Measurements from ENCODE around the gene CPEB3. TPM values are rescaled to one million over a fixed set of nuclear protein-coding genes. Genes with fewer than 3 reads are reported as not detected.

CPEB3 gene
- total and polyA plus RNA-seq, 8 donors = 1.3 to 11.2 (median 3.6) TPM

DNA sequence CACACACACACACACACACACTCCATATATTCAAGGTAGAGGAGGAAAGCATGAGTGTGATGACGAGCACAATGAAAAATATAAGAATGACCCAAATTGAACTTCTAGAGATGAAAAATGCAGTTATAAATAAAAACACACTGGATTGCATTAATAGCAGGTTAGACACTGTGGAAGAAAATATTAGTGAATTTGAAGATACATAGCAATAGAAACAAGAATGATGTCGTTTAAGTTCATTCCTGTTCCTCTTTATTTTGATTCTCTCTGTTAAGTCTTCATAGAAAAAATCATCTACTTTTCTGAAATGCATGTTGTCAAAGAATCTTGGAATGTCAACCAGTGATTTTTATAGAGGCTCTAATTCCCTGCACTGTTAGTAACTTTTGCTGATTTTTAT, 288.9 kb downstream of the CPEB3 start:
- no peaks in the 10 kb centered on the region for H3K4me1 ChIP-seq
- H3K4me3 ChIP-seq = no peak overlapping the region
- WGBS, 5 donors = 93 to 100% (median 98%) methylated on average over 2 of the region's 2 CpGs
- intact Hi-C loops (cut with DNase I; ENCODE audit: low total_unique reads) = no loop called here
- no peaks in the 10 kb centered on the region for H3K9me3 ChIP-seq
- no peak for DNase-seq
- TF ChIP-seq EP300 (IDR thresholded peaks at IDR 0.05) = no peak
- TF ChIP-seq, protein P1, sequence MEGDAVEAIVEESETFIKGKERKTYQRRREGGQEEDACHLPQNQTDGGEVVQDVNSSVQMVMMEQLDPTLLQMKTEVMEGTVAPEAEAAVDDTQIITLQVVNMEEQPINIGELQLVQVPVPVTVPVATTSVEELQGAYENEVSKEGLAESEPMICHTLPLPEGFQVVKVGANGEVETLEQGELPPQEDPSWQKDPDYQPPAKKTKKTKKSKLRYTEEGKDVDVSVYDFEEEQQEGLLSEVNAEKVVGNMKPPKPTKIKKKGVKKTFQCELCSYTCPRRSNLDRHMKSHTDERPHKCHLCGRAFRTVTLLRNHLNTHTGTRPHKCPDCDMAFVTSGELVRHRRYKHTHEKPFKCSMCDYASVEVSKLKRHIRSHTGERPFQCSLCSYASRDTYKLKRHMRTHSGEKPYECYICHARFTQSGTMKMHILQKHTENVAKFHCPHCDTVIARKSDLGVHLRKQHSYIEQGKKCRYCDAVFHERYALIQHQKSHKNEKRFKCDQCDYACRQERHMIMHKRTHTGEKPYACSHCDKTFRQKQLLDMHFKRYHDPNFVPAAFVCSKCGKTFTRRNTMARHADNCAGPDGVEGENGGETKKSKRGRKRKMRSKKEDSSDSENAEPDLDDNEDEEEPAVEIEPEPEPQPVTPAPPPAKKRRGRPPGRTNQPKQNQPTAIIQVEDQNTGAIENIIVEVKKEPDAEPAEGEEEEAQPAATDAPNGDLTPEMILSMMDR (IDR thresholded peaks at IDR 0.05) = no peak
- no peak for TF ChIP-seq POLR2A (IDR thresholded peaks at IDR 0.05)
- TF ChIP-seq POLR2AphosphoS5 (IDR thresholded peaks at IDR 0.05) = no peak
- H3K27ac ChIP-seq = no peak overlapping the region
- H3K27me3 ChIP-seq = no peaks in the 10 kb centered on the region
- H3K36me3 ChIP-seq = peaks cover 0 to 67% (median 61%) of the 10 kb centered on the region in 4 donors

DNA sequence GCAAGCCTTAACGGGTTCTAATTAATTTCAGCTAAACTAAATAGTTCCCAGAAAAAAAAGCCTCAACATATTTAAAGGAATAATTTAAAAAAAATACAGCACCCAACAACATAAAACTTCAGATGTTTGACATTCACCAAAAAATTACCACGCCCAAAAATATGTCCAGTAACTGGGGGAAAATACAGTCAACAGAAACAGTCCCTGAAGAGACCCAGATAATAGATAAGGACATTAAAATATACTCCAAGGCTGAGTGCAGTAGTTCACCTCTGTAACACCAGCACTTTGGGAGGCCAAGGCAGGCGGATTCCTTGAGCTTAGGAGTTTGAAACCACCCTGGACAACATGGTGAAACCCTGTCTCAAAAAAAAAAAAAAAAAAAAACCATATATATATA, 289.3 kb downstream of the CPEB3 start:
- Histone ChIP-seq H3K4me3 (no peak overlapping the region), H3K27me3 (no peaks in the 10 kb centered on the region), H3K36me3 (peaks cover 0 to 69% (median 63%) of the 10 kb centered on the region in 4 donors), H3K4me1 (no peaks in the 10 kb centered on the region), H3K9me3 (no peaks in the 10 kb centered on the region), H3K27ac (no peak overlapping the region)
- intact Hi-C loops (cut with DNase I; ENCODE audit: low total_unique reads) = no loop called here
- DNase-seq = no peak
- WGBS, 5 donors = 88 to 98% (median 97%) methylated on average over 3 of the region's 3 CpGs
- TF ChIP-seq EP300 (IDR thresholded peaks at IDR 0.05) (no peak), POLR2A (IDR thresholded peaks at IDR 0.05) (no peak)

Small RNA genes lying within 50 kb of the gene (small RNA-seq; reads per million reads assigned to genes)
- gene RF00019 (0 reads per million in 4 donors), gene RF00402 (0 reads per million in 4 donors), gene RF00622 (0 reads per million in 4 donors), gene RNY3P12 (0 to 0.47 (median 0) reads per million in 4 donors)

Other genes starting within 250 kb of the CPEB3 start
- 10 to 100 TPM in 1 of 5 donors, 1 to 10 TPM in 4; 1.2 to 37.1 (median 4.9) TPM for gene MARCHF5, start 89 bp upstream of the CPEB3 start, total RNA-seq
- 10 to 100 TPM; 13.2 to 17.1 (median 16.4) TPM for gene MARCHF5, start 89 bp upstream of the CPEB3 start, polyA plus RNA-seq

All from stomach (tissue), 9 donors.